MM.1S (cell line): ENCODE data around the gene STMP1.

Experiments used
- DNase-seq: peaks from one replicate; pipeline ENCODE4 v3.0.0-alpha.2; 2015
- H2AFZ ChIP-seq: fragments of 300-600 bp; sonication (generic); 2 replicates; pipeline ENCODE4 v1.6.0; 2016; ENCODE audit warnings: antibody characterized with exemption, low read length
- H3F3A ChIP-seq: fragments of 300-600 bp; sonication (generic); 2 replicates; pipeline ENCODE4 v1.6.1; 2016; ENCODE audit warnings: mild to moderate bottlenecking, antibody characterized with exemption, low read length, moderate library complexity, mixed read lengths; ENCODE audit not compliant: insufficient read depth
- H3K27ac ChIP-seq: fragments of 300-600 bp; sonication (generic); 2 replicates; pipeline ENCODE4 v1.5.1; 2016; ENCODE audit warnings: mild to moderate bottlenecking, low read length
- H3K27me3 ChIP-seq: fragments of 300-600 bp; sonication (generic); replicated peaks from 2 replicates; pipeline ENCODE4 v1.6.0; 2016; ENCODE audit warnings: low read length; ENCODE audit not compliant: insufficient read depth
- H3K36me3 ChIP-seq: fragments of 300-600 bp; sonication (generic); replicated peaks from 2 replicates; pipeline ENCODE4 v1.6.1; 2016; ENCODE audit warnings: mild to moderate bottlenecking, low read length, mixed read lengths; ENCODE audit not compliant: insufficient read depth
- H3K4me1 ChIP-seq: fragments of 300-600 bp; sonication (generic); 2 replicates; pipeline ENCODE4 v1.6.1; 2016; ENCODE audit warnings: low read length, mixed read lengths
- H3K4me2 ChIP-seq: fragments of 300-600 bp; sonication (generic); 2 replicates; pipeline ENCODE4 v1.6.0; 2016; ENCODE audit warnings: low read depth, low read length
- H3K4me3 ChIP-seq: fragments of 300-600 bp; sonication (generic); 2 replicates; pipeline ENCODE4 v1.5.1; 2016; ENCODE audit warnings: low read length, mixed read lengths
- H3K79me2 ChIP-seq: fragments of 300-600 bp; sonication (generic); 2 replicates; pipeline ENCODE4 v1.6.1; 2016; ENCODE audit warnings: mixed run types, low read length, mixed read lengths
- H3K9ac ChIP-seq: fragments of 300-600 bp; sonication (generic); 2 replicates; pipeline ENCODE4 v1.6.1; 2016; ENCODE audit warnings: low read length, mixed read lengths
- H3K9me2 ChIP-seq: fragments of 300-600 bp; sonication (generic); replicated peaks from 2 replicates; pipeline ENCODE4 v1.6.1; 2016; ENCODE audit warnings: mild to moderate bottlenecking, low read length, mixed read lengths; ENCODE audit not compliant: insufficient read depth
- H3K9me3 ChIP-seq: fragments of 300-600 bp; sonication (generic); replicated peaks from 2 replicates; pipeline ENCODE4 v1.6.1; 2016; ENCODE audit warnings: mild to moderate bottlenecking, low read length, mixed read lengths; ENCODE audit not compliant: insufficient read depth
- H4K20me1 ChIP-seq: fragments of 300-600 bp; sonication (generic); 2 replicates; pipeline ENCODE4 v1.6.1; 2016; ENCODE audit warnings: mild to moderate bottlenecking, low read length, moderate library complexity, mixed read lengths; ENCODE audit not compliant: insufficient read depth
- EZH2 ChIP-seq: fragments of 300-600 bp; sonication (generic); optimal IDR thresholded peaks from 2 replicates; pipeline ENCODE3; 2017; ENCODE audit warnings: low read depth, mild to moderate bottlenecking, antibody characterized with exemption, low read length, mixed read lengths
- EZH2phosphoT487 ChIP-seq: fragments of 300-600 bp; sonication (generic); IDR thresholded peaks from 2 replicates; pipeline ENCODE4 v1.6.1; 2018; ENCODE audit warnings: antibody characterized with exemption, low read length
- TF ChIP-seq, protein P1 (sequence below): fragments of 300-600 bp; sonication (generic); IDR thresholded peaks from 2 replicates; pipeline ENCODE4 v1.5.1; 2016; ENCODE audit warnings: antibody characterized with exemption, low read length, mixed read lengths

STMP1 gene

DNA sequence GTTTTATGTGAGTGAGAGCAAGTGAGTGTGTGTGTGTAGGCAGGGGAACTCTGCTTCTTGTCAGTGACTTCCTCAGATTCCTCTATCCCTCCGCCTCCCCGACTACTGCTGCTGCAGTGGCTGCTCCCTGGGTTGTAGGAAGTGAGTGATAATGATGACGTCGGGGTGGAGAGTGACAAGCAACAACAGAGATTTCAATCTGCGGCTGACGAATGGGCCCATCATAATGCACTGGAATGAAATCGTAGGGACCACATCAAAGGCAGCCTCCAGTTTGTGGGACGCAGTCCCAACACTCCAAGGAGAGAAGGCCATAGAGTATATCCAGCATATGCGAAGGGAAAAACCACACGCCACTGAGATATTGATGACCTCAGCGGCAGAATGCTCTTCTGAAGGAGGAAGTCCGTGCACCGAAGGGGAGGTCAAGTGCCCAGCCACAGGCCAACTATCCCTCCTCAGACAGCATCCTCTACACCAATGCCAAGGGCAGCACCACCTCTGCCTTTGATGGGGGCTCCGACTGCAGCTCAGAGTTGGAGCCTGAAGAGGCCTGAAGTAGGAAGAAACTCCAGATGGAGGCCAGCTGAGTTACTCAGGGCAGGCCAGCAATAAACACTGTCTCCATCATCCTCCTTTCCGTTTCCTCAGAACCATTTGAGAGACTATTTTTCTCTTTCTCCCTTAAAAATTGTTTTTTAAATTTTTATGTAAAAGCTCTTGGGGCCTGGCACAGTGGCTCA is 11.3 kb upstream of the STMP1 start:
- no peaks in the 10 kb centered on the region for H3K9me3 ChIP-seq
- no peak for TF ChIP-seq EZH2phosphoT487
- TF ChIP-seq, protein P1, sequence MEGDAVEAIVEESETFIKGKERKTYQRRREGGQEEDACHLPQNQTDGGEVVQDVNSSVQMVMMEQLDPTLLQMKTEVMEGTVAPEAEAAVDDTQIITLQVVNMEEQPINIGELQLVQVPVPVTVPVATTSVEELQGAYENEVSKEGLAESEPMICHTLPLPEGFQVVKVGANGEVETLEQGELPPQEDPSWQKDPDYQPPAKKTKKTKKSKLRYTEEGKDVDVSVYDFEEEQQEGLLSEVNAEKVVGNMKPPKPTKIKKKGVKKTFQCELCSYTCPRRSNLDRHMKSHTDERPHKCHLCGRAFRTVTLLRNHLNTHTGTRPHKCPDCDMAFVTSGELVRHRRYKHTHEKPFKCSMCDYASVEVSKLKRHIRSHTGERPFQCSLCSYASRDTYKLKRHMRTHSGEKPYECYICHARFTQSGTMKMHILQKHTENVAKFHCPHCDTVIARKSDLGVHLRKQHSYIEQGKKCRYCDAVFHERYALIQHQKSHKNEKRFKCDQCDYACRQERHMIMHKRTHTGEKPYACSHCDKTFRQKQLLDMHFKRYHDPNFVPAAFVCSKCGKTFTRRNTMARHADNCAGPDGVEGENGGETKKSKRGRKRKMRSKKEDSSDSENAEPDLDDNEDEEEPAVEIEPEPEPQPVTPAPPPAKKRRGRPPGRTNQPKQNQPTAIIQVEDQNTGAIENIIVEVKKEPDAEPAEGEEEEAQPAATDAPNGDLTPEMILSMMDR, result no peak
- no peak for TF ChIP-seq EZH2
- no peak for DNase-seq

DNA sequence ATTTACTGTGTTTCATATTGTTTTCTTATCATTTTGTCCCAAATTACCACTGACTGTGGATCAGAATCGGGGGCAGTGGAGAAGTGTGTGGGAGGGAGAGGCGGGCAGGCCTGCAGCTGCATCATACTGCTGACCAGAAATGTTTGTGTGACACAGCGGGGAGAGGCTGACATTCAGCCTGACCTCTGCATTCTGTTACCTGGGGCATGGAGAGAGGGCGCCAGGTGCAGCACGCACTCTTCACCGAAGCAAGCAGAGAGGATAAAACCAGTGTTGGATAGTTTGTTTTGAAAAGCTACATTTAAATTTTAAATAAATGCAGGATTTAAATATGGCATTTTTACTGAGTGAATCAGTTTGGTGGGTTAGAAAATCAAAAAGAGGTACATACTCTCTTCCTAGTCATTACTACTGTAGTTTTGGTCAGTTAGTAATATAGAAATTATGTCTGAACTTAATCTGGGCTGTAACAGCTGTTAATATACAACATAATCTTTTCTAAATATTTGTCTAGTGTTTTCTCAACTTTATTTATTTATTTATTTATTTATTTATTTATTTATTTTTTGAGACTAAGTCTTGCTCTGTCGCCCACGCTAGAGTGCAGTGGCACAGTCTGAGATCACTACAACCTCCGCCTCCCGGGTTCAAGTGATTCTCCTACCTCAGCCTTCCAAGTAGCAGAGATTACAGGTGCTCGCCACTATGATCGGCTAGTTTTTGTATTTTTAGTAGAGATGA is 8.8 kb upstream of the STMP1 start:
- no peak overlapping the region for H3K27ac ChIP-seq
- DNase-seq, result no peak
- no peaks in the 10 kb centered on the region for H3K9me2 ChIP-seq
- no peaks in the 10 kb centered on the region for H4K20me1 ChIP-seq
- H3K4me1 ChIP-seq, result no peaks in the 10 kb centered on the region
- TF ChIP-seq EZH2phosphoT487 (no peak), EZH2 (no peak)
- no peaks in the 10 kb centered on the region for H3F3A ChIP-seq
- H3K27me3 ChIP-seq, result no peaks in the 10 kb centered on the region
- no peaks in the 10 kb centered on the region for H3K9me3 ChIP-seq
- no peak overlapping the region for H3K4me2 ChIP-seq
- no peaks in the 10 kb centered on the region for H3K79me2 ChIP-seq
- 0 out of 2 replicates have a peak, but pooled peaks cover 3% of the 10 kb centered on the region for H3K36me3 ChIP-seq
- no peak overlapping the region for H3K4me3 ChIP-seq
- H3K9ac ChIP-seq, result no peak overlapping the region
- H2AFZ ChIP-seq, result no peak overlapping the region

More for the DNA sequence above, 11.3 kb upstream of the STMP1 start:
- no peak overlapping the region for H3K9ac ChIP-seq
- H3K4me2 ChIP-seq, result no peak overlapping the region
- no peak overlapping the region for H3K4me3 ChIP-seq
- H3K27ac ChIP-seq, result no peak overlapping the region
- peaks cover 12% of the 10 kb centered on the region; the same call in 1 of the 2 replicates for H3K36me3 ChIP-seq
- H3K27me3 ChIP-seq, result no peaks in the 10 kb centered on the region
- no peaks in the 10 kb centered on the region for H3F3A ChIP-seq
- no peak overlapping the region for H2AFZ ChIP-seq
- no peaks in the 10 kb centered on the region for H3K9me2 ChIP-seq
- H3K4me1 ChIP-seq, result no peaks in the 10 kb centered on the region
- no peaks in the 10 kb centered on the region for H4K20me1 ChIP-seq
- H3K79me2 ChIP-seq, result no peaks in the 10 kb centered on the region

DNA sequence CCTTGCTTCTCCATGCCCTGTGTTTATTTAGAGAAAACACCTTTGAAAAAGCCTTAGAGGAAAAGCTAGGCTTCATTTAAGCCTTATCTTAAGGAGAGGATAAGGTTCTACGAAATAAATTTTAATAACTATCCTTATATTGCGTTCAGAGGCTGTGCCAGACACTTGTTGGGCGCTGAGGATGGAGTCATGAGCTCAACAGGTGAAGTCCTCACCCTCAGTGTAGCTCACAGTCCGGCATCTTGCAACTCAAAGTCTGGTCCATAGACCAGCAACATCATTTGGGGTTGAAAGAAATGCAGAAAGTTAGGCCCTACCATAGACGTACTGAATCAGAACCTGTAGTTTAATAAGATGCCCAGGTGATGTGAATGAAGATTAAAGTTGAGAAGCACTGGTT is 3.8 kb upstream of the STMP1 start:
- DNase-seq, result no peak
- Histone ChIP-seq H4K20me1 (no peaks in the 10 kb centered on the region), H3K27me3 (no peaks in the 10 kb centered on the region), H3K4me1 (0 out of 2 replicates have a peak, but pooled peaks cover 7% of the 10 kb centered on the region), H3K79me2 (peaks cover 12% of the 10 kb centered on the region), H3K9me3 (no peaks in the 10 kb centered on the region), H3K27ac (no peak overlapping the region), H3K36me3 (no peaks in the 10 kb centered on the region), H3K4me2 (no peak overlapping the region), H2AFZ (no peak overlapping the region), H3K4me3 (no peak overlapping the region), H3F3A (peaks cover 8% of the 10 kb centered on the region), H3K9ac (no peak overlapping the region), H3K9me2 (no peaks in the 10 kb centered on the region)
- TF ChIP-seq, protein P1, result no peak
- TF ChIP-seq EZH2 (no peak), EZH2phosphoT487 (no peak)
